ENCODE measurements around the gene SH2B3.
A peak's percentile ranks its signal among the peaks of the same experiment; 100 is the strongest.

The SH2B3 gene

GRCh38 chr12:111406474-111407376, 1.0 kb downstream of the SH2B3 start:
- Histone ChIP-seq H3K4me3 (ENCODE audit: low read length) (peak overlapping the region; percentile 36), H3K9ac (ENCODE audit: low read length) (peak overlapping the region; percentile 73), H3K9me3 (ENCODE audit: control insufficient read depth, low read length) (no peaks in the 10 kb centered on the region), H3K4me1 (ENCODE audit: control insufficient read depth, insufficient read depth, low read length) (peaks cover 24% of the 10 kb centered on the region), H3K36me3 (ENCODE audit: control insufficient read depth, insufficient read depth, low read length) (no peaks in the 10 kb centered on the region), H3K27me3 (ENCODE audit: control insufficient read depth, insufficient read depth, low read length) (peaks cover 6% of the 10 kb centered on the region)

- H3K27me3 ChIP-seq (ENCODE audit: control insufficient read depth, insufficient read depth, low read length): peaks cover 6% of the 10 kb centered on the region
- H3K4me3 ChIP-seq (ENCODE audit: low read length): no peak overlapping the region
- H3K4me1 ChIP-seq (ENCODE audit: control insufficient read depth, insufficient read depth, low read length): peaks cover 27% of the 10 kb centered on the region
- H3K9ac ChIP-seq (ENCODE audit: low read length): peak overlapping the region; percentile 73
- no peaks in the 10 kb centered on the region for H3K36me3 ChIP-seq (ENCODE audit: control insufficient read depth, insufficient read depth, low read length)
- no peaks in the 10 kb centered on the region for H3K9me3 ChIP-seq (ENCODE audit: control insufficient read depth, low read length)
These were observed 1.8 kb downstream of the SH2B3 start for GRCh38 chr12:111407377-111408115.

DNA sequence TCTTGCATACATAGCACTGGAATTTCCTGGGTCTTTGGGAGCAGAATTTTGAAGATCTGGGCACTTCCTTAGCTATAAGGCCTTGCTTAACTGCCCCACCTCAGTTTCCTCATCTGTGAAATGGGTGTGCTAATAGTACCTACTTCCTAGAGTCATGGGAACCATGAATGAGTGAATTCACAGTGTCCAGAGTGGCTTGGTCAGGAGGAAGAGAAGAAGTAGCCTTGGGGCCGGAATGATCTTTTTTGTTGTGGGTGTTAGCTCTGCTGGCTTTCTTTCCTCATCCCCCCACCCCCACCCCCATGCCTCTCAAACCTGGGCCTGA, 2.4 kb downstream of the SH2B3 start:
- H3K36me3 ChIP-seq (ENCODE audit: control insufficient read depth, insufficient read depth, low read length): no peaks in the 10 kb centered on the region
- no peaks in the 10 kb centered on the region for H3K9me3 ChIP-seq (ENCODE audit: control insufficient read depth, low read length)
- H3K9ac ChIP-seq (ENCODE audit: low read length): peak overlapping the region; percentile 29
- H3K4me1 ChIP-seq (ENCODE audit: control insufficient read depth, insufficient read depth, low read length): peaks cover 23% of the 10 kb centered on the region
- no peak overlapping the region for H3K4me3 ChIP-seq (ENCODE audit: low read length)
- peaks cover 6% of the 10 kb centered on the region for H3K27me3 ChIP-seq (ENCODE audit: control insufficient read depth, insufficient read depth, low read length)

DNA sequence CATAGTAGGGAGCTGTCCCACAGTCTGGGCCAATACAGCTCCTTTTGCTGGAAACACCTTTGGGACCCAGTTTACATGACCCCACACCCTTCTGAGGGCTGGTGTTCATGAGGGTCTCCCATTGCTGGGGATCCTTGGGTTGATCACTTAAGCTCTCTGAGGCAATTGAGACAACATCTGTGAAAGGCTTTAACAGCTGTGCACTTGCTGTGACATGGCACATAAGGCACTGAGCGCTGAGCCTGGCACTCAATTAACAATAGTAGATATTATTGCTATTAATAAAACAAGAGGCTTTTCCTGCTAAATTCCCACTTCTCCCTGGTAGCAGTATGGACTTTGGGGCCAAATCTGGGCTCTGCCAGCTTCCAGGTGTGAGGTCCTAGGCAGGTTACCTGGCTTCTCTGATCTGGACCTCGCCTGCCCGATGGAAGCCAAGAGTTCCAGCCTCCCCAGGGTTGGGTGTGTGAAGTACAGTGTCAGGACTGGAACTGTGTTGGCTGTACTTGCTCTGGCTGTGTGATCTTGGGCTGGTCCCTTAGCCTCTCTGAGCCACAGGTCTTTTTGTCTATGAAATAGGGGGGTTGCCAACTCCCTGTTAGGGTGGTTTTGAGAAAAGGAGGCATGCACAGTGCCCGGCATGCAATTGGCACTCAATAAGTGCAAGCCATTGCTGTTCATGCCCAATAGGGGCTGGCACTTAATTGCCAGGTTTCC, 3.1 kb downstream of the SH2B3 start:
- peaks cover 6% of the 10 kb centered on the region for H3K27me3 ChIP-seq (ENCODE audit: control insufficient read depth, insufficient read depth, low read length)
- no peak overlapping the region for H3K4me3 ChIP-seq (ENCODE audit: low read length)

DNA sequence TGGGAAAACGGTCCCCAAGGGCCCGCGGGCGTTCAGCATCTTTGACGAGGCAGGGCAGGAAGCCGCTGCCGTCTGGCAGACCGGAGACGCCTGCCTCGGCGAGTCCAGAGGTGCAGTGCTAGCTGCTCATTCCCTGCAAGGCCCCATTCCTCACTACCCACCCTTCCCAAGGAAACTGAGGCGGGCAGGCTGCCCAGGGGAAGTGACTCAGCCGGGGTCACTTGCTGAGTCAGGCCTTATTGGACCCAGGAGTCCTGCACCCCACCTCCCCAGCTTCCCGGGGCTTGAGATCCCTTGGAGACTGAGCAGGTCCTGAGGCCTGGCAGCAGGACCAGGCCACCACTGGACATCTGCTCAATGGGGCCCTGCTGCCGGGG, 3.7 kb downstream of the SH2B3 start:
- no peak overlapping the region for H3K4me3 ChIP-seq (ENCODE audit: low read length)
- H3K27me3 ChIP-seq (ENCODE audit: control insufficient read depth, insufficient read depth, low read length): peaks cover 6% of the 10 kb centered on the region
- no peaks in the 10 kb centered on the region for H3K36me3 ChIP-seq (ENCODE audit: control insufficient read depth, insufficient read depth, low read length)
- H3K9ac ChIP-seq (ENCODE audit: low read length): no peak overlapping the region
- no peaks in the 10 kb centered on the region for H3K9me3 ChIP-seq (ENCODE audit: control insufficient read depth, low read length)
- H3K4me1 ChIP-seq (ENCODE audit: control insufficient read depth, insufficient read depth, low read length): peaks cover 18% of the 10 kb centered on the region

More for the DNA sequence above, 3.1 kb downstream of the SH2B3 start:
- Histone ChIP-seq H3K9me3 (ENCODE audit: control insufficient read depth, low read length) (no peaks in the 10 kb centered on the region), H3K36me3 (ENCODE audit: control insufficient read depth, insufficient read depth, low read length) (no peaks in the 10 kb centered on the region), H3K4me1 (ENCODE audit: control insufficient read depth, insufficient read depth, low read length) (peaks cover 18% of the 10 kb centered on the region), H3K9ac (ENCODE audit: low read length) (peak overlapping the region; percentile 29)

- H3K9ac ChIP-seq (ENCODE audit: low read length): no peak overlapping the region
- peaks cover 13% of the 10 kb centered on the region for H3K4me1 ChIP-seq (ENCODE audit: control insufficient read depth, insufficient read depth, low read length)
- H3K36me3 ChIP-seq (ENCODE audit: control insufficient read depth, insufficient read depth, low read length): no peaks in the 10 kb centered on the region
- H3K9me3 ChIP-seq (ENCODE audit: control insufficient read depth, low read length): no peaks in the 10 kb centered on the region
- no peak overlapping the region for H3K4me3 ChIP-seq (ENCODE audit: low read length)
- peaks cover 6% of the 10 kb centered on the region for H3K27me3 ChIP-seq (ENCODE audit: control insufficient read depth, insufficient read depth, low read length)
These were observed 4.2 kb downstream of the SH2B3 start for GRCh38 chr12:111409780-111410430.

DNA sequence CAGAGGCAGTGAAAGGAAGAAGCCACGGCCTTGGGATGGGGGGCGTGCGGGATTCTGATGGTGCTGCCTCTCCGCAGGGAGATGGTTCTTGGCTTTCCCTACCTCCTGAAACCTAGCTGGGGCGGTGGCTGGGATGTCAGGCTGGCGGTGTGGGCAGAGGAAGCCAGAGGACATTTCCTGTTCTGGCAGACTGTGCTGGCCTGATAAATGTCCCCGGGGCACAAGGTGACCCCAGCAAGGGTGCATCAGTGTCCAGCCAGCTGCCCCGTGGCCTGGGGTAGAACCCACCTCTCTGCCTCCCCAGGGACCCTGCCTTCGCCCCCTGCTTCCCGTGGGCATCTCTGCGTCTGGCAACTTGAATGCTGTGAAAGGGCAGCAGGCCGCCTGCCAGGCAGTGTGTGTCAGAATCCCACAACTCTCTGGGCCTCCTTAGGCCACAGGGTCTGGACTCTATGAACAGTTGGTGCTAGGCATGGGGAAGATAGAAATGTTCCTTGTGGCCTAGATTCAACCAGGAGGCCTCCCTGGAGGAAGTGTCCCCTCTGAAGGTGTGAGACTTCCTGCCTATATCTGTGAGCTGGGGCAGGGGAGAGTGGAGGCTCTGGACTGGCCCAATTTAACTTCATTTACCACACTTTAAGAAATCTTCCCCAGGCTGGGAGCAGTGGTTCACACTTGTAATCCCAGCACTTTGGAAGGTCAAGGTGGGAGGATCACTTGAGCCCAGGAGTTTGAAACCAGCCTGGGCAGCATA, 4.9 kb downstream of the SH2B3 start:
- no peak overlapping the region for H3K4me3 ChIP-seq (ENCODE audit: low read length)
- H3K27me3 ChIP-seq (ENCODE audit: control insufficient read depth, insufficient read depth, low read length): peaks cover 6% of the 10 kb centered on the region
- H3K9ac ChIP-seq (ENCODE audit: low read length): no peak overlapping the region
- no peaks in the 10 kb centered on the region for H3K9me3 ChIP-seq (ENCODE audit: control insufficient read depth, low read length)
- H3K36me3 ChIP-seq (ENCODE audit: control insufficient read depth, insufficient read depth, low read length): no peaks in the 10 kb centered on the region
- H3K4me1 ChIP-seq (ENCODE audit: control insufficient read depth, insufficient read depth, low read length): peaks cover 10% of the 10 kb centered on the region

DNA sequence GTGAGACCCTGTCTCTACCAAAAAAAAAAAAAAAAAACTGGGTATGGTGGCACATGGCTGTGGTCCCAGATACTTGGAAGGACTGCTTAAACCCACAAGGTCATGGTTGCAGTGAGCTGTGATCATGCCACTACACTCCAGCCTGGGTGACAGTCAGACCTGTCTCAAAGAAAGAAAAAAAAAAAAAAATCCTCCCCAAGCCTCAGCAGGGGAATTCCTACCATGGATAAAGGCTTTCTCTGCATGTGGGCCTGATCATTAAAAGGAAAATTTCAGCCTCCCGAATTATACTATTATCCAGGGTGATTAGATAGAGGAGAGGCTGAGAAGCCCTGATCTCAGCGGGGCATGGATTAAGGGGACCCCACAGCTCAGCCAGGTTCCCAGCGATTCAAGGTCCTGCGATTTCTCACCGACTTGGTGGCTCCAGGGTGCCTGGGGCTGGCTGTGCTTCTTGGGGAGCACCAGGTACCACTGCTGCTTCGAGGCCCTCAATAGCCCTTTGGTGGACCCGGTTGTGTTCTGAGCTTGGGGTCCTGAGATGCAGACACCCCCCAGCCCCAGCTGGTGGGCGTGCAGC, 5.6 kb downstream of the SH2B3 start:
- Histone ChIP-seq H3K4me1 (ENCODE audit: control insufficient read depth, insufficient read depth, low read length) (peaks cover 10% of the 10 kb centered on the region), H3K9me3 (ENCODE audit: control insufficient read depth, low read length) (no peaks in the 10 kb centered on the region), H3K36me3 (ENCODE audit: control insufficient read depth, insufficient read depth, low read length) (no peaks in the 10 kb centered on the region), H3K4me3 (ENCODE audit: low read length) (no peak overlapping the region), H3K9ac (ENCODE audit: low read length) (no peak overlapping the region), H3K27me3 (ENCODE audit: control insufficient read depth, insufficient read depth, low read length) (peaks cover 5% of the 10 kb centered on the region)

GRCh38 chr12:111412007-111412829, 6.5 kb downstream of the SH2B3 start:
- no peaks in the 10 kb centered on the region for H3K9me3 ChIP-seq (ENCODE audit: control insufficient read depth, low read length)
- H3K27me3 ChIP-seq (ENCODE audit: control insufficient read depth, insufficient read depth, low read length): no peaks in the 10 kb centered on the region
- no peak overlapping the region for H3K4me3 ChIP-seq (ENCODE audit: low read length)
- H3K4me1 ChIP-seq (ENCODE audit: control insufficient read depth, insufficient read depth, low read length): peaks cover 10% of the 10 kb centered on the region
- H3K9ac ChIP-seq (ENCODE audit: low read length): no peak overlapping the region
- H3K36me3 ChIP-seq (ENCODE audit: control insufficient read depth, insufficient read depth, low read length): no peaks in the 10 kb centered on the region

- Histone ChIP-seq H3K9ac (ENCODE audit: low read length) (no peak overlapping the region), H3K4me1 (ENCODE audit: control insufficient read depth, insufficient read depth, low read length) (peaks cover 10% of the 10 kb centered on the region), H3K9me3 (ENCODE audit: control insufficient read depth, low read length) (no peaks in the 10 kb centered on the region)
These were observed 7.2 kb downstream of the SH2B3 start for GRCh38 chr12:111412830-111413441.

More at GRCh38 chr12:111412830-111413441, 7.2 kb downstream of the SH2B3 start:
- Histone ChIP-seq H3K4me3 (ENCODE audit: low read length) (no peak overlapping the region), H3K36me3 (ENCODE audit: control insufficient read depth, insufficient read depth, low read length) (no peaks in the 10 kb centered on the region), H3K27me3 (ENCODE audit: control insufficient read depth, insufficient read depth, low read length) (no peaks in the 10 kb centered on the region)
